ENCODE data around the gene ADAMTS9.
"Not testable (repeated sequence)": the region's sequence is repeated elsewhere in the genome, so short reads cannot be mapped to it uniquely, and the experiment has no call there.

The ADAMTS9 gene

DNA sequence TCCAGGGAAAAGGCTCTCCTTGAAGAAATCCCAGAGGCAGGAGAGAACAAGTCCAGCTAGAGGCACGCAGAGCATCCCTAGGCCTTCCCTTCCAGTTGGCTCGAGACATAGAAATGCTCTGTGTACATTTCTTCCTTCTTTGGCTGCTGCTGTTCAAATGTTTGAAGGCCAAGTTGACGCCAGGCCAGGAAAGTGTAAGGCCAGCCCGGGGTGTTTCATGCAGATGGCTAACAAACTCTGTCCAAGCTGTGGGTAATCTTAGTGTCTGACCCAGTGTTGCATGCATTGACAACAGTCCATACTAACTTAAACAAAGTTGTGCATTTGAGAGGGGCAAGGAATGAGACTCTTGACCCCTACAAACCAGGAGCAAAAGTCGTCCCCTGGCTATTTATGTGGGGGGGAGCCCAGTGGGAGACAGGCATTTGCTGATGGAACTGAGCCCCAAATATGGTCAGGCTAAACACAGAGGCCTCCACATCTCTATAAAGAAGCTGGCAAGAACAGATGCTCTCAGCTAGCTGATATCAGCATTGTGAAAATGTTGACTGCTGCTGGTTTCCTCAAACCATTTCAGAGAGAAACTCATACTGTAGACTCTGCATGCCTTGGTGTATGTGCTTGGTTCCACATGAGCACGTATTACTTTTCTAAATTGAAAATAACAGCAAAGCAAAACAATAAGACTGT, 139.5 kb downstream of the ADAMTS9 start:
- H3K36me3 ChIP-seq: no peaks in the 10 kb centered on the region
- TF ChIP-seq, protein P1, sequence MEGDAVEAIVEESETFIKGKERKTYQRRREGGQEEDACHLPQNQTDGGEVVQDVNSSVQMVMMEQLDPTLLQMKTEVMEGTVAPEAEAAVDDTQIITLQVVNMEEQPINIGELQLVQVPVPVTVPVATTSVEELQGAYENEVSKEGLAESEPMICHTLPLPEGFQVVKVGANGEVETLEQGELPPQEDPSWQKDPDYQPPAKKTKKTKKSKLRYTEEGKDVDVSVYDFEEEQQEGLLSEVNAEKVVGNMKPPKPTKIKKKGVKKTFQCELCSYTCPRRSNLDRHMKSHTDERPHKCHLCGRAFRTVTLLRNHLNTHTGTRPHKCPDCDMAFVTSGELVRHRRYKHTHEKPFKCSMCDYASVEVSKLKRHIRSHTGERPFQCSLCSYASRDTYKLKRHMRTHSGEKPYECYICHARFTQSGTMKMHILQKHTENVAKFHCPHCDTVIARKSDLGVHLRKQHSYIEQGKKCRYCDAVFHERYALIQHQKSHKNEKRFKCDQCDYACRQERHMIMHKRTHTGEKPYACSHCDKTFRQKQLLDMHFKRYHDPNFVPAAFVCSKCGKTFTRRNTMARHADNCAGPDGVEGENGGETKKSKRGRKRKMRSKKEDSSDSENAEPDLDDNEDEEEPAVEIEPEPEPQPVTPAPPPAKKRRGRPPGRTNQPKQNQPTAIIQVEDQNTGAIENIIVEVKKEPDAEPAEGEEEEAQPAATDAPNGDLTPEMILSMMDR (IDR thresholded peaks at IDR 0.05): no peak
- H3K27me3 ChIP-seq: no peaks in the 10 kb centered on the region
- H3K9me3 ChIP-seq: no peaks in the 10 kb centered on the region
- no peak overlapping the region for H3K4me3 ChIP-seq (ENCODE audit: low read depth in 1 of 2, low read length in 1 of 2)
- no peaks in the 10 kb centered on the region for H3K4me1 ChIP-seq (ENCODE audit: control insufficient read depth in 1 of 2, insufficient read depth in 1 of 2, low read depth in 1 of 2, low read length in 1 of 2)
- H3K27ac ChIP-seq: no peak overlapping the region

DNA sequence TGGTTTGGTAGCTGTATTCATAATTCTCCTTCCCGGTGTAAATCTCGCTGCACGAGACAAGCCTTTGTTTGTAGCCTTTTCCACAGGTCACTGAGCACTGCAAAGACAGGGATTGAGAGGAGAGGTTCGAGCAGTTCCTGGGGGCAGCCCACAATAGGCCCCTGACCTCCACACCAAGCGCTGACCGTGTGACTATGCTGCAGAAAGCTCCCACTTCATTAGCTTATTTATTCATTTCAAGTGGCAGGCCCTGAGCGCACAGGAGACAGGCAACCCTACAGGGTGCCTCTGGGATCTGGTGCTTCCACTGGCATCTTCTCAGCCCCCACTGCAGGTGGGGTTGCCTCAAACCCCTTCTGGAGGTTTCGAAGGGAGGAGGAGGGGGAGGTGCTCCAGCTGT, 140.9 kb downstream of the ADAMTS9 start:
- TF ChIP-seq, protein P1 (IDR thresholded peaks at IDR 0.05): no peak
- H3K4me1 ChIP-seq (ENCODE audit: control insufficient read depth in 1 of 2, insufficient read depth in 1 of 2, low read depth in 1 of 2, low read length in 1 of 2): no peaks in the 10 kb centered on the region
- H3K27ac ChIP-seq: no peak overlapping the region
- no peaks in the 10 kb centered on the region for H3K27me3 ChIP-seq
- H3K36me3 ChIP-seq: no peaks in the 10 kb centered on the region
- no peak overlapping the region for H3K4me3 ChIP-seq (ENCODE audit: low read depth in 1 of 2, low read length in 1 of 2)
- no peaks in the 10 kb centered on the region for H3K9me3 ChIP-seq

DNA sequence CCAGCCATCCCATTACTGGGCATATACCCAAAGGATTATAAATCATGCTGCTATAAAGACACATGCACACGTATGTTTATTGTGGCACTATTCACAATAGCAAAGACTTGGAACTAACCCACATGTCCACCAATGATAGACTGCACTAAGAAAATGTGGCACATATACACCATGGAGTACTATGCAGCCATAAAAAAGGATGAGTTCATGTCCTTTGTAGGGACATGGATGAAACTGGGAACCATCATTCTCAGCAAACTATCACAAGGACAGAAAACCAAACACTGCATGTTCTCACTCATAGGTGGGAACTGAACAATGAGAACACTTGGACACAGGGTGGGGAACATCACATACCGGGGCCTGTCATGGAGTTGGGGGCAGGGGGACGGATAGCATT, 142.6 kb downstream of the ADAMTS9 start:
- not testable (repeated sequence) for H3K4me1 ChIP-seq (ENCODE audit: control insufficient read depth in 1 of 2, insufficient read depth in 1 of 2, low read depth in 1 of 2, low read length in 1 of 2); H3K9me3 ChIP-seq; H3K36me3 ChIP-seq; H3K4me3 ChIP-seq (ENCODE audit: low read depth in 1 of 2, low read length in 1 of 2); H3K27ac ChIP-seq; H3K27me3 ChIP-seq

DNA sequence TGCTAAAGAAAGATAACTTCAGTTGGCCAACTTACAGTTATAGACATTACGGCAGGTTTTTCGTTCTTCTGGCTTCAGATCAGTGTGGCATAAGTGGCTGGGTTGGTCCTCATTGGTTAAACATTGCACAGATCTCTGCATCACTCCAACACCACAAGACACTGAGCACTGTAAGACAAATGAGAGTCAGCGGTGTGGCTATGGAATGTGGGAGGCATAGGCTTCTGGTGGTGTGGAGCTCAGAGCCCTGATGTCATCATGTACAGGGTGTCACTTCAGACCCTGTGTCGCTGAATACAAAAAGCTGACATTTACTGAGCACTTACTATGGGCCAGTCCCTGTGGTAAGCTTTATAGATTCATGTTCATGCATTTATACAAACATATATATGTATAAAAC, 146.0 kb downstream of the ADAMTS9 start:
- Histone ChIP-seq H3K4me3 (ENCODE audit: low read depth in 1 of 2, low read length in 1 of 2) (no peak overlapping the region), H3K4me1 (ENCODE audit: control insufficient read depth in 1 of 2, insufficient read depth in 1 of 2, low read depth in 1 of 2, low read length in 1 of 2) (no peaks in the 10 kb centered on the region), H3K36me3 (no peaks in the 10 kb centered on the region), H3K27ac (no peak overlapping the region), H3K9me3 (no peaks in the 10 kb centered on the region), H3K27me3 (peaks cover 3% of the 10 kb centered on the region)
- TF ChIP-seq, protein P1 (IDR thresholded peaks at IDR 0.05): no peak

DNA sequence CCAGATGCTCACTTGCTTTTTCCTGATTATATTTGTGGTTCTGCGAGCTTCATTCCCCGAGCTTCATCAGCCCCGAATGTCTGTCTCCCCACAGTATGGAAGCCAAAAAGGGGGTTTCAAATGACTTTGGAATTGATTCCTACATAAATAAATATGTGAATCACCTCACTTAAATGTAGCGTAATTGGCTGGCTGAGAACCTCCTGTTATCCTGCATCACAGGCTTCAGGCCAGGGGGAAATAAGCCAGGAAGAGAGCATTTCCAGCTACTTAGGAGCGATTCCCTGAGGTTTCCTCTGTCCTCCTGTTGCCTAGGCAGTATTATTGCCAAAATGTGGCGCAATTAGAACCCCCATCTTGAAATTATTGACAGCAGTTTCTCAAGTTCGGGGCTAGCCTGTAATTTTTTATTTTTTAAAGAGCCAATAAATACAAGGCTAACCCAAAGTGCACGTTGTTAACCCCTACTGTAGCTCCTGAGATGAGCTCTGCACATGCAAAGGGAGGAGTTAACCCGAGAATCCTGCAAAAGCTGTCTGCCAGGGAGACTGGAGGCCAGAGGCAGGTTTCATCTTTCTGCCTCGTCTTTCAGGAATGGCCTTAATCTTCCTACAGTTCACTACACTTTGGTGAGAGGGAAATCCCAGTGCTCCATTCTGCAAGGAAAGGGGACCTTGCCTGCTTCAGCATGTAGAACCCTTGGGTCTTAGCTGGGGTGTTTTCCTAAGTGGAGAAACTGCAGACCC, 148.2 kb downstream of the ADAMTS9 start:
- no peaks in the 10 kb centered on the region for H3K9me3 ChIP-seq
- H3K4me1 ChIP-seq (ENCODE audit: control insufficient read depth in 1 of 2, insufficient read depth in 1 of 2, low read depth in 1 of 2, low read length in 1 of 2): no peaks in the 10 kb centered on the region
- TF ChIP-seq, protein P1 (IDR thresholded peaks at IDR 0.05): no peak
- H3K27me3 ChIP-seq: peaks cover 9% of the 10 kb centered on the region
- H3K36me3 ChIP-seq: no peaks in the 10 kb centered on the region
- H3K4me3 ChIP-seq (ENCODE audit: low read depth in 1 of 2, low read length in 1 of 2): no peak overlapping the region
- H3K27ac ChIP-seq: no peak overlapping the region

DNA sequence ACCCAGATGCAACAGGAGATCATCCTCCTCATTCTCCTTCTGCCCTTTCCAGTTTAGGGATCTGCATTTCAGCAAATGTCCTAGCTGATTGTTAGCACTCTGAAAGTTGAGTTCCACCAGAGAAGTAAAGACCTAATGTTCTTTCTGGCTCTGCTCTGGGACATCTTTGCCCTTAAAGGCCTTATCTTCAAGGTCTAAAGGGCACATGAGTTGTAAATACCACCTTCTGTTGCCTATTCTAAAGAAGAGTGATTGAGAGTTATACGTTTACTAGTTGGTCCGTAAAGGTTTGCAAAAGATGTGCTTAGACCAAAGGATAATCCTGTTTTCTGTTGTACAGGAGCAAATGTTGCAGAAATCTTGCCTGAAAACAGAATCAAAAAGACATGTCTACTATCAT, 151.6 kb downstream of the ADAMTS9 start:
- Histone ChIP-seq H3K9me3 (no peaks in the 10 kb centered on the region), H3K27ac (no peak overlapping the region), H3K4me3 (ENCODE audit: low read depth in 1 of 2, low read length in 1 of 2) (no peak overlapping the region), H3K36me3 (no peaks in the 10 kb centered on the region), H3K4me1 (ENCODE audit: control insufficient read depth in 1 of 2, insufficient read depth in 1 of 2, low read depth in 1 of 2, low read length in 1 of 2) (no peaks in the 10 kb centered on the region), H3K27me3 (peaks cover 36% of the 10 kb centered on the region)
- TF ChIP-seq, protein P1 (IDR thresholded peaks at IDR 0.05): no peak
